ENCODE measurements around the gene RERE. TPM values are rescaled to one million over a fixed set of nuclear protein-coding genes. Genes with fewer than 3 reads are reported as not detected.
"Not testable (repeated sequence)": the region's sequence is repeated elsewhere in the genome, so short reads cannot be mapped to it uniquely, and the experiment has no call there.

RERE gene
- total and polyA plus RNA-seq, 12 donors, result 46.5 to 163 (median 139) TPM

DNA sequence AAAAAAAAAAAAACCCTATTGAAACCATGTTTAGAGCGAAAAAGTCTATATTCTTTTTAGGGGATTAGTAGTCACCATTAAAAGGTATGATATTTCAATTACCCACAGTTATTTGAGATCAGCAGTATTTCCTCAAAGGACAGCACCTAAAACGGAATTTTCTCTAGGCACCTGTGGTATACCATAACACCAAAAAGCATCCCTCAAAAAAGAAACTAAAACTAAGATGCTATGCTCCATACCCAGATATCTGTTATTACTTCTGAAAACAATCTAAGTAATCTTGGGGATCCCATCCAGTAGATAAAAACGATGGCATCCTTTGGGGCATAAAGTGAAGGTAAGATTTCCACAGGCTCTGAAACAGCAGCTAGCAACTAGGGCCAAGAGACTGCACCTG is 89.0 kb downstream of the RERE start:
- 82 to 87% methylated on average over 3 of the region's 3 CpGs for WGBS, 2 donors

GRCh38 chr1:8727809-8728213 is 89.6 kb downstream of the RERE start:
- Histone ChIP-seq H3K36me3 (no peaks in the 10 kb centered on the region), H3K4me3 (no peak overlapping the region), H3K9me3 (peaks cover 0 to 15% (median 7%) of the 10 kb centered on the region in 11 donors), H3K27ac (no peak overlapping the region), H3K4me1 (peaks cover 0 to 30% (median 8%) of the 10 kb centered on the region in 9 donors), H3K27me3 (no peaks in the 10 kb centered on the region)
- no peak for TF ChIP-seq CTCF (IDR thresholded peaks at IDR 0.05)
- peak; percentile 36 to 41 for DNase-seq
- intact Hi-C loops (cut with DNase I), result loop anchor here in 9 of 10 donors (2.0 to 10.0 kb wide), 8 partner anchors 53 to 743 kb away; no protein-coding TSS in a partner anchor
- 11 to 23% methylated on average over 4 of the region's 4 CpGs for WGBS, 2 donors
- ATAC-seq, result peak in 7 of 8 donors; percentile 37 to 74 (median 63)

More for the DNA sequence above, 89.0 kb downstream of the RERE start:
- DNase-seq (no peak), ATAC-seq (no peak)
- peaks cover 0 to 15% (median 7%) of the 10 kb centered on the region in 11 donors for H3K9me3 ChIP-seq
- H3K4me3 ChIP-seq, result no peak overlapping the region
- intact Hi-C loops (cut with DNase I), result loop anchor here in 9 of 10 donors (5.0 to 10.0 kb wide), 6 partner anchors 54 to 744 kb away; no protein-coding TSS in a partner anchor
- TF ChIP-seq CTCF (IDR thresholded peaks at IDR 0.05), result no peak
- no peaks in the 10 kb centered on the region for H3K27me3 ChIP-seq
- no peaks in the 10 kb centered on the region for H3K36me3 ChIP-seq
- H3K4me1 ChIP-seq, result peaks cover 0 to 26% (median 8%) of the 10 kb centered on the region in 9 donors
- H3K27ac ChIP-seq, result no peak overlapping the region

GRCh38 chr1:8727316-8727715 is 90.1 kb downstream of the RERE start:
- intact Hi-C loops (cut with DNase I), result loop anchor here in 9 of 10 donors (2.0 to 10.0 kb wide), 8 partner anchors 53 to 743 kb away; no protein-coding TSS in a partner anchor
- WGBS, 2 donors, result 96% methylated on average over 14 of the region's 14 CpGs
- H3K36me3 ChIP-seq, H3K27me3 ChIP-seq, H3K27ac ChIP-seq, H3K4me3 ChIP-seq, DNase-seq, ATAC-seq: not testable (repeated sequence)
- Histone ChIP-seq H3K4me1 (peaks cover 0 to 30% (median 8%) of the 10 kb centered on the region in 9 donors), H3K9me3 (peaks cover 0 to 14% (median 7%) of the 10 kb centered on the region in 11 donors)

GRCh38 chr1:8726801-8727186 is 90.6 kb downstream of the RERE start:
- H3K4me1 ChIP-seq, result peaks cover 0 to 30% (median 8%) of the 10 kb centered on the region in 9 donors

More at GRCh38 chr1:8726801-8727186, 90.6 kb downstream of the RERE start:
- peak in 6 of 8 donors; percentile 14 to 52 (median 24) for ATAC-seq
- H3K4me3 ChIP-seq, H3K9me3 ChIP-seq, H3K27ac ChIP-seq, H3K27me3 ChIP-seq, DNase-seq, H3K36me3 ChIP-seq: not testable (repeated sequence)
- WGBS, 2 donors, result 61 to 64% methylated on average over 7 of the region's 7 CpGs
- intact Hi-C loops (cut with DNase I), result loop anchor here (1.0 to 10.0 kb wide), 9 partner anchors 52 to 742 kb away; no protein-coding TSS in a partner anchor
- TF ChIP-seq CTCF (IDR thresholded peaks at IDR 0.05), result peak in 2 of 9 donors; percentile 19 to 22
